Brain microvascular endothelial cell (primary cell): ENCODE data around the gene THSD7B.
A peak's percentile ranks its signal among the peaks of the same experiment; 100 is the strongest.

Experiments used
- DNase-seq: peaks from one replicate; pipeline ENCODE4 v3.0.0-alpha.2; 2020
- H3K27ac ChIP-seq: fragments of 250-450 bp; sonication (Bioruptor Pico); 2 replicates; pipeline ENCODE4 v1.5.1; 2020; ENCODE audit warnings: mild to moderate bottlenecking, moderate library complexity
- H3K27me3 ChIP-seq: fragments of 250-450 bp; sonication (Bioruptor Pico); replicated peaks from 2 replicates; pipeline ENCODE4 v1.5.1; 2020; ENCODE audit warnings: mild to moderate bottlenecking
- H3K36me3 ChIP-seq: fragments of 250-450 bp; sonication (Bioruptor Pico); replicated peaks from 2 replicates; pipeline ENCODE4 v1.5.1; 2020; ENCODE audit warnings: mild to moderate bottlenecking
- H3K4me3 ChIP-seq: 2 replicates; pipeline ENCODE4 v1.5.1; 2011; ENCODE audit warnings: low read depth, mild to moderate bottlenecking, control low read depth, low read length, moderate library complexity
- in situ Hi-C: cut with HindIII; loops from 2 replicates; pipeline ENCODE4 v1.10.0; 2017; ENCODE audit warnings: low sequenced_read_pairs, low pct_ligation_motif_present
- TF ChIP-seq, protein P1 (sequence below): IDR thresholded peaks from 2 replicates; pipeline ENCODE4 v1.5.1; 2011; ENCODE audit warnings: low read depth, mild to moderate bottlenecking, moderate library complexity, low read length, control low read depth, inconsistent platforms; ENCODE audit errors: missing control alignments

THSD7B gene

DNA sequence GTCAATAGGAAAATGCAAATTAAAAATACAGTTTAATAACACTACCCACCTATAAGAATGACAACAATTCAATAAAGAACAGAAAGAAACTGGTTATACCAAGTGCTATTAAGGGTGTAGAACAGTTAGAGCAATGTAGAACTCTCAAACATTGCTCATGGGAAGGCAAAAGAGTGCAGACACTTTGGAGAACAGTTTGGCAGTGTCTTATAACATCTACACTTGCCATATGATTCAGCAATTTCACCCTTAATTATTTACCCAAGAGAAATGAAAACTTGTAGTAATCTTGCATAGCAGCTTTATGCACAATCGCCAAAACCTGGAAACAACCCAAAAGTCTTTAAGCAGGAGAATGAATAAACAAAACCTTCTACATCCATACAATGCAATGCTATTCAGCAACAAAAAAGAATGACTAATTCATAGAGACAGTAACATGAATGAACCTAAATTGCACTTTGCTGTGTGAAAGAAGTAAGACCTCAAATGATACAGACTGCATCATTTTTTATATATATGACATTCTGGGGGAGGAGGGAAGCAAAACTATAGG lies 455.2 kb downstream of the THSD7B start:
- TF ChIP-seq, protein P1, sequence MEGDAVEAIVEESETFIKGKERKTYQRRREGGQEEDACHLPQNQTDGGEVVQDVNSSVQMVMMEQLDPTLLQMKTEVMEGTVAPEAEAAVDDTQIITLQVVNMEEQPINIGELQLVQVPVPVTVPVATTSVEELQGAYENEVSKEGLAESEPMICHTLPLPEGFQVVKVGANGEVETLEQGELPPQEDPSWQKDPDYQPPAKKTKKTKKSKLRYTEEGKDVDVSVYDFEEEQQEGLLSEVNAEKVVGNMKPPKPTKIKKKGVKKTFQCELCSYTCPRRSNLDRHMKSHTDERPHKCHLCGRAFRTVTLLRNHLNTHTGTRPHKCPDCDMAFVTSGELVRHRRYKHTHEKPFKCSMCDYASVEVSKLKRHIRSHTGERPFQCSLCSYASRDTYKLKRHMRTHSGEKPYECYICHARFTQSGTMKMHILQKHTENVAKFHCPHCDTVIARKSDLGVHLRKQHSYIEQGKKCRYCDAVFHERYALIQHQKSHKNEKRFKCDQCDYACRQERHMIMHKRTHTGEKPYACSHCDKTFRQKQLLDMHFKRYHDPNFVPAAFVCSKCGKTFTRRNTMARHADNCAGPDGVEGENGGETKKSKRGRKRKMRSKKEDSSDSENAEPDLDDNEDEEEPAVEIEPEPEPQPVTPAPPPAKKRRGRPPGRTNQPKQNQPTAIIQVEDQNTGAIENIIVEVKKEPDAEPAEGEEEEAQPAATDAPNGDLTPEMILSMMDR: no peak
- DNase-seq: peak; percentile 35
- in situ Hi-C loops: no loop called here
- Histone ChIP-seq H3K4me3 (no peak overlapping the region), H3K36me3 (no peaks in the 10 kb centered on the region), H3K27me3 (no peaks in the 10 kb centered on the region), H3K27ac (no peak overlapping the region)

DNA sequence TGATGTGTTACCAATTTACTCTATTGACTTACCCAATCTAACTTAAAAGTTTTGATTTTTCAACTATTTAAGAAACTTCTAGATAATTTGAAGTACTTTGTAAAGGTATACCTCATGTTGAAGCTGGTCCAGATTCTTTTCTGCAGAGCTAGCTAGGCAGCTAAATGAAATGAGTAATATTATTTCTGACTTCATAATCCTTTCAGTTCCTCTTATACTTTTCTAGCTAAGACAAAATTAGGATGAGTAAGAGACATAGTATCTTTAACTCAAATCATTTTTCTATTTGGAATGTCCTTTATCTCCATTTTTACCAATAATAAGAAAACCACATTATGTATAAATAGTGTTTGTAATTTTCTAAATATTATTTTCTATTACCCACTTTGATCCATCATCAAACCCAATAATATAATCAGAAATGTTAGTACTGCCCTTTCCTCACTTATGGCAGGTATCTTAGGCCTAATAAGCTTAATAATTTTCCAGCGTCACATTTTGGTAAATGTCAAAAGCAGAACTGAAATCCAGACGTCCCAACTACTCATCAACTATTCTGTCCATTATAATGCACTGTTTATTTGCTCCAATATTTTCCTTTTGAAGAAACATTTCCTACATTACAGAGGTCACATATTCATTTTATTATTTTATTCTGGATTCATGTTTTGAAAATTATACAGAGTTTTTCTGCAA lies 456.6 kb downstream of the THSD7B start:
- TF ChIP-seq, protein P1: no peak
- DNase-seq: no peak
- Histone ChIP-seq H3K27ac (no peak overlapping the region), H3K4me3 (no peak overlapping the region), H3K27me3 (no peaks in the 10 kb centered on the region), H3K36me3 (no peaks in the 10 kb centered on the region)
- in situ Hi-C loops: no loop called here

DNA sequence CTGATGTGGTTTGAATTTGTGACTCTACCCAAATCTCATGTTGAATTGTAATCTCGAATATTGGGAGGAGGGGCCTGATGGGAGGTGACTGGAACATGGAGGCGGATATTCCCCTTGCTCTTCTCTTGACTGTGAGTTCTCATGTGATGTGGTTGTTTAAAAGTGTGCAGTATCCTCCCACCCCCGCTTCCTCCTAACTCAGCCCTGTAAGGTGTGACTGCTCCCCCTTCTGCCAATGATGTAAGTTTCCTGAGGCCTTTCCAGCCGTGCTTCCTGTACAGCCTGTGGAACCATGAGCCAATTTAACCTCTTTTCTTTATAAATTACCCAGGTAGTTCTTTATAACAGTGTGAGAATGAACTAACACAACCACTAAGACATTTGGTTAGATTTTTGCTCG lies 458.4 kb downstream of the THSD7B start:
- in situ Hi-C loops: no loop called here
- Histone ChIP-seq H3K27me3 (no peaks in the 10 kb centered on the region), H3K27ac (no peak overlapping the region), H3K36me3 (no peaks in the 10 kb centered on the region), H3K4me3 (no peak overlapping the region)
- TF ChIP-seq, protein P1: no peak
- no peak for DNase-seq

DNA sequence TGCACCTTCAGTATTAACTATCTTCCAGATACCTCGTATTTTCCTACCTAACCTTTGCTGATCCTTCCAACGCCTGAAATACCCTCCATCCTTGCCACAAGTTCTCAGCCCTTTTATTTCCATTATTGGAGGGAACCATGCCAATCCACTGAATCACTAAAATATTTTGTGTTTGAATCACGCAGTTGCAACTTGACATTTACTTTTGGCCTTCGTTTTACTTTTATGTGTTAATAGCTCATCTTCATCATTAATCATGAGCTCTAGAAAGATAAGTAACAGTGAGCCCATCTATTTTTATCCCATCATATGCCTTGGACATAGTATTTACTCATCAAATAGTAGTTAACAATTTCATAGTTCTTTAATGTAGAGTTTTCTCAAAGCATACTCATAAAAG lies 463.2 kb downstream of the THSD7B start:
- in situ Hi-C loops: no loop called here
- no peak overlapping the region for H3K4me3 ChIP-seq
- TF ChIP-seq, protein P1: no peak
- no peak overlapping the region for H3K27ac ChIP-seq
- no peaks in the 10 kb centered on the region for H3K36me3 ChIP-seq
- peak; percentile 40 for DNase-seq
- no peaks in the 10 kb centered on the region for H3K27me3 ChIP-seq

DNA sequence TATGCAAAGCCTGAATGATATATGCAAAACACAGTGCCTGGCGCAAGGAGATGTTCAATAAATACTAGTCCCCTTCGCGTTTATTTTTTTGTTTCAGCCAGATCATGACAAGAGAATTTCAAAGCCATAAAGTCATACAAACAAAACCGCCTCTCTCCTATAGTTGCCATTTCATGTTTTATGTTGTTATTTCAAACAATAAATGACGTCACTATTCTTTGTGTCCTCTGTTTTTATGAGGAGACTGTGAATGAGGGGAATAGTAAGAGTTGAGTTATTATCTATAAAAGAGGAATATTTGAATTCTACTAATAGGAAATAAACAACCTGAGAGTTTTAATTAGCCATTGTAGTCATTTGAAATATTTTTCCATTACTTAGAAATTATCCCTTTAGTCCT lies 464.5 kb downstream of the THSD7B start:
- Histone ChIP-seq H3K27ac (peak overlapping the region; percentile 9), H3K27me3 (no peaks in the 10 kb centered on the region), H3K4me3 (no peak overlapping the region), H3K36me3 (no peaks in the 10 kb centered on the region)
- in situ Hi-C loops: no loop called here
- TF ChIP-seq, protein P1: no peak
- peak; percentile 21 for DNase-seq

DNA sequence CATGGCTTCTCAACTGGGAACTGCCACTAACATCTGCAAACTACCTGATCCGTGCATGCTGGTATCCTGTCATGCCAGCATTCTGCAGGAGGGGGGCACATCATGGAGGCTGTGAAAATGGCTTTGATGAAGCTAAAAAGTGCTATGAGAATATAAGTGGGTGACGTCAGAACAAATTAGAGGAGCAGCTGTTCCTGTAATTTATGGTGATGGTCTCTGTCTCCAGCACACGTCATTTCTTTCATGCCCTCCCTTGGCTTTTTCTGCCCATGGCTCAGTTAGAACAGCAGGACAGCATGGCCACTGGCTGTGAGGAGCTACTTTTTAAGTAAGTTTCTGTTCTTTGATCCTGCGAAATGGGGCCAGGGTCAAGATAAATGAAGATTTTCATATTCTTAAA lies 466.3 kb downstream of the THSD7B start:
- in situ Hi-C loops: no loop called here
- H3K27me3 ChIP-seq: no peaks in the 10 kb centered on the region
- H3K36me3 ChIP-seq: no peaks in the 10 kb centered on the region
- no peak for DNase-seq
- TF ChIP-seq, protein P1: no peak
- no peak overlapping the region for H3K27ac ChIP-seq
- no peak overlapping the region for H3K4me3 ChIP-seq
